ENCODE data around the gene PAF1. TPM values are rescaled to one million over a fixed set of nuclear protein-coding genes. Genes with fewer than 3 reads are reported as not detected.

Gene PAF1
- polyA plus RNA-seq, 1 donor from 2014 or later: 37.3 TPM

DNA sequence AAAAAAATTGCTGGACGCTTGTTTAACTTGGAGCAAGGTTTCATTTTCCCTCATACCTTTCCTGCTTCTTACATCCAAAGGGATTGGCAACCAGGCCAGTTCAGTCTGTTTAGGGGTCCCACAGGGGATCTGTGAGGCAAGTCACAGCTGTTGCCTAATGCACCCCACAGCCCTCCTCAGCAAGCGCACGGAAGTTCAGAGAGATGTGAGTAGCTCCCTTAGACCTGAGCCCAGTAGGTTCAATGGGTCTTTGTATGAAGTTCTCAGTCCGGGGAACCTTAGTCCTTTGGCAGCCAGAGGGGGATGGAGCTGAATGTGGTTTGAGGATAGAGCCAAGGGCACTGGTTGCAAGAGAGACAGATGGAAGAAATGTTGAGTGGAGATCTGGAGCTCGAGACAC lies 35.7 kb downstream of the PAF1 start (continued):
- TF ChIP-seq, protein P1, sequence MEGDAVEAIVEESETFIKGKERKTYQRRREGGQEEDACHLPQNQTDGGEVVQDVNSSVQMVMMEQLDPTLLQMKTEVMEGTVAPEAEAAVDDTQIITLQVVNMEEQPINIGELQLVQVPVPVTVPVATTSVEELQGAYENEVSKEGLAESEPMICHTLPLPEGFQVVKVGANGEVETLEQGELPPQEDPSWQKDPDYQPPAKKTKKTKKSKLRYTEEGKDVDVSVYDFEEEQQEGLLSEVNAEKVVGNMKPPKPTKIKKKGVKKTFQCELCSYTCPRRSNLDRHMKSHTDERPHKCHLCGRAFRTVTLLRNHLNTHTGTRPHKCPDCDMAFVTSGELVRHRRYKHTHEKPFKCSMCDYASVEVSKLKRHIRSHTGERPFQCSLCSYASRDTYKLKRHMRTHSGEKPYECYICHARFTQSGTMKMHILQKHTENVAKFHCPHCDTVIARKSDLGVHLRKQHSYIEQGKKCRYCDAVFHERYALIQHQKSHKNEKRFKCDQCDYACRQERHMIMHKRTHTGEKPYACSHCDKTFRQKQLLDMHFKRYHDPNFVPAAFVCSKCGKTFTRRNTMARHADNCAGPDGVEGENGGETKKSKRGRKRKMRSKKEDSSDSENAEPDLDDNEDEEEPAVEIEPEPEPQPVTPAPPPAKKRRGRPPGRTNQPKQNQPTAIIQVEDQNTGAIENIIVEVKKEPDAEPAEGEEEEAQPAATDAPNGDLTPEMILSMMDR (IDR thresholded peaks at IDR 0.05; ENCODE audit: poor library complexity, severe bottlenecking): no peak
- TF ChIP-seq TAF1 (IDR thresholded peaks at IDR 0.05; ENCODE audit: low read depth) (no peak), SMC3 (conservative IDR thresholded peaks at IDR 0.05; ENCODE audit: poor library complexity) (no peak)

GRCh38 chr19:39352381-39353255 lies 38.3 kb downstream of the PAF1 start:
- H4K20me1 ChIP-seq (ENCODE audit: insufficient read depth): no peaks in the 10 kb centered on the region
- H3K4me2 ChIP-seq (ENCODE audit: low read length): no peak overlapping the region
- H3K79me2 ChIP-seq (replicated peaks; ENCODE audit: insufficient read depth, low read length): peaks cover 12% of the 10 kb centered on the region
- TF ChIP-seq MXI1 (conservative IDR thresholded peaks at IDR 0.05; ENCODE audit: poor library complexity, severe bottlenecking): no peak
- no peak for TF ChIP-seq REST (IDR thresholded peaks at IDR 0.05; ENCODE audit: borderline replicate concordance)
- TF ChIP-seq RAD21 (conservative IDR thresholded peaks at IDR 0.05): no peak
- no peak for TF ChIP-seq SMC3 (conservative IDR thresholded peaks at IDR 0.05; ENCODE audit: poor library complexity)
- TF ChIP-seq, protein P1 (IDR thresholded peaks at IDR 0.05; ENCODE audit: poor library complexity, severe bottlenecking): no peak
- no peak for TF ChIP-seq EZH2 (IDR thresholded peaks at IDR 0.05; ENCODE audit: borderline replicate concordance, insufficient read depth, low read length, poor library complexity, severe bottlenecking)
- TF ChIP-seq POLR2AphosphoS5 (IDR thresholded peaks at IDR 0.05): no peak
- no peak for TF ChIP-seq EP300 (conservative IDR thresholded peaks at IDR 0.05; ENCODE audit: poor library complexity, severe bottlenecking)
- no peak for TF ChIP-seq TAF1 (IDR thresholded peaks at IDR 0.05; ENCODE audit: low read depth)
- H3K9me3 ChIP-seq (ENCODE audit: low read length): no peaks in the 10 kb centered on the region
- H3K4me3 ChIP-seq (ENCODE audit: low read length): no peak overlapping the region
- H3K36me3 ChIP-seq (ENCODE audit: insufficient read depth, low read length): peaks cover 10% of the 10 kb centered on the region
- H3K9me2 ChIP-seq (ENCODE audit: insufficient read depth, low read length): no peaks in the 10 kb centered on the region
- no peak overlapping the region for H3K27ac ChIP-seq (ENCODE audit: low read length)
- no peak overlapping the region for H3K9ac ChIP-seq (ENCODE audit: low read length)
- H3F3A ChIP-seq (ENCODE audit: insufficient read depth, low read length, poor library complexity, severe bottlenecking): no peaks in the 10 kb centered on the region
- H3K27me3 ChIP-seq (ENCODE audit: insufficient read depth, low read depth, low read length): no peaks in the 10 kb centered on the region
- no peak overlapping the region for H2AFZ ChIP-seq (ENCODE audit: low read depth, low read length)

All from neural cell (in vitro differentiated cells).